Measurements from ENCODE around the gene IL22. TPM values are rescaled to one million over a fixed set of nuclear protein-coding genes. Genes with fewer than 3 reads are reported as not detected.
"Not testable (repeated sequence)": the region's sequence is repeated elsewhere in the genome, so short reads cannot be mapped to it uniquely, and the experiment has no call there.

The IL22 gene
- total RNA-seq, 1 donor from 2014 or later = not detected

DNA sequence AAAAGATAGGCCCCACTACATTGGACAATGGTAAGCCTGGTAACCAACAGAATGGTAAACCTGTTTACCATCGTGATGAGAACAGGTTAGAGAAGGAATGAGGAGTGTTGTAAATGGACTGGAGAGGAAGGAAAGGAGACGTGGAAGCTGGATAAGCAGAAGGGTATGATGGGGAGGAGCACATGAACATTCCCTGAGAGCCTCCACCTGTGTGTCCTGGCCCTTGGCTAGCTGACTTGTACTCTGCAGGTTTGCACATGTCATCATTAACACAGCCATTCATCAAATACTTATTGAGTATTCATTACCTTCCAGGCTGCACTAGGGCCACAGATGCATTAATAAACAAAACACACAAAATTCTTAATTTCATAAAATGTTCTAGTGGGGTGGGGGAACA, 23.4 kb downstream of the IL22 start:
- no peak for DNase-seq

DNA sequence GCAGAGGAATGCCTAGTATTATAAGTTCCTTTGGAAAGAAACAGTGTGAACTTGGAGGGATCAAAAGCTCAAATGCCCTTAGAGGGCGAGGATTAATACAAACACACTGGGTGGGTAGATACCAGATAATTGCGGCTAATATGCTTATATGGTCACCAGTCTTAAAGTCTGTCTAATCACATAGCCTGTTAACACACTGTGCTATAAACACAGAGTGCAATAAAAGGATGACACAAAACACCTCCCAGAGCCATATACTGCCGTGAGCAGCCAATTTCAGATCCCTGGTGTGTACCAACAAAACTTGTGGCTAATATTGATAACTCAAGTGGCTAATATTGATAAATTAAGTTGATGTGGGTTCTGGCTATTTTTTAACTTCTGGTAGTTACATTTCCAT, 26.0 kb downstream of the IL22 start:
- no peak for DNase-seq

DNA sequence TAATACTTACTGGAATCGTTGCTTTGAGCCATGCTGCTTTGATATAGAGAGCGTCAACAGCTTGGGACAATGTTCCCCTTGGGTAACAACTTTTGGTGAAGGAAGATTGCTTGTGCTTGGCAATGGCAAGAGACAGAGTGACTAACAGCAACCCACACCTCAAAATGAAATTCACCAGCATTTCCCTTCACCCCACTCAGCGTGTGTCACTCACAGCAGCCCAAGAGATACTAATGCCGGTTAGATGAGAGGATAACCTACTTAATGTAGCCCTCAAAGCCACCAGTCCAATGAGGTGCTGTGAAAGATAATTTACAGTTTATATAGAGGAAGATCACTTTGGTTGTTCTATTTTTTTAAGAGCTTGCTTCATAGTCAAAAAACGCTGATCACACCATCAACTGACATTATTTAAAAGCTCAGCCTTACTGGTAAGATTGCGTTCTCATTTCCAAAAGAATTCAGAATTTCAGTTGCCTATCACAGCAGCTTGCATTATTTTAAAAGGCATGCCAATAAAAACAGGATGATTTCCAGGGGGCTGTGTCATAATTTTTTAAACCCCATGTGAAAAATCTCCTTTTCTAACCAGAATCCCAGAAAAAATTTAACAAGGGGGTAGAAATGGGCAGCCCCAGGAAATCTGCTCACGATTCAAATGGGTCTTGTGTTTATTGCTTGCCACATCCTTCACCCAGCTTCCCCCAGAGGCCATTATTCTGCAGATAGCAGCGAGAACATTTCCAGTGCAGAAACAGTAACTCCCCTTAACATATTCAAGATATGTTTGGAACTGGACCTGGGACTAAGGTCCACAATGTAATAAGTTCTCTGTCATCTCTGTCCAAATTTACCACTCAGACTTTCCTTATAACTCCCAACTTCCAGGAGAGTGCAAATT, 27.6 kb downstream of the IL22 start, which contains the start of gene IL26:
IL26 (minus strand) TSS at position 235 of the 901 bp plus-strand sequence; CDS start at position 181, 54 bp downstream.
- no peak for DNase-seq

DNA sequence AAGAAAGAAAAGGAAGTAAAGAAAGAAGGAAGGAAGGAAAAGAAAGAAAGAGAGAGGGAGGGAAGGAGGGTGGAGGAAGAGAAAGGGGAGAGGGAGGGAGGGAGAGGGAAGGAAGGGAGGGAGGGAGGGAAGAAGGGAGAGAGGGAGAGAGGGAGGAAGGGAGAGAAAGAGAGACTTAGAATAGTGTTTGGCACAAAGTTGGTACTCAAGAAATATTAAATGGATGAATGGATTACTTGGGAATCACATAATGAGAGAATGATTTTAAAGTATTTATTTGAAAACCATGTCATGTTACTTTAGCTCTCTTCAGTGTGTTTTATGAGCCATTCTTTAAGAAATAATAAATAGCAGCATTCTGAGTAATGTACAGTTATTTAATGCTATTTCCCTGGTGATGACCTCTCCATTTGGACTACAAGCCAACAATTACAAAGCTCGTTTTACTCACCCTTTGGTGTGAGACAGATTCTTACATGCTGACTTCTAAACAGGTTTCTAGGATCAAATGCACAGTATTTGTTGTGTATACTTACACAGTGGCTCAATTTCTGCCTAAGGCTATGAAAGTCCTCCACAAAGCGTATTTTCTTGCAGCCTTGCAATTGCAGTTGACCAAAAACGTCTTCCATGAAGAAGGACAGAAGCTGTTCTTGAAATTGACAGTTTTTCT, 28.7 kb downstream of the IL22 start:
- no peak for DNase-seq

DNA sequence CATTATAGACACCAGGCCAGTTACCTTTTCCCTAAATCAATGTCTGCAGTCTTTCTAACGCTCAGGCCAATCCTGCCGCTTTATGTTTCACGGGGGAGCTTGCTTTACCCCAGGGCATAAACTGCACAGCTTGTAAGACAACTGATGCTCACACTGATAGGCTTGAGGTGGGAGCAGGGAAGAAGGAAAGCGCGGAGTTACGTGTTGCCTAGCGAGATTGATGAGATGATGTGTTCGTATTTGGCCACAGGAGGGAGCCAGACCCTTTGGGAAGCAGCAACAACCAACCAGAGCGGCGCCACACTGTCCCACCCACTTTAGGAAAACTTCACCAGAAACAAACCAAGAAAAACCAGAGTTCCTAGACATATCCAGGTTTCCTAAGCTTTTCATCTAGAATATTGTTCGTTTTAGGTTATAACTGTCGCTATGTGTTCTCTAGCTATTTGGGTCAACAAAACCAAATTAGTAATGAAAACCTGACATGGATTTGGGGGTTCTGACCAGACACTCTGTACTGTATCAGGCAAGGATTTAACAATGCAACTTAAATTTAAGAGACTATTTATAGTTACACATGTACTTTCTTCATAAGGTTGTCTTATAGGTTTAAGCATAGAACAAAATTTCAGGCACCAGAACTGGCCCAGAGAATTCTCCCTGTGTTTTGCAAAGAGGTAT, 30.2 kb downstream of the IL22 start:
- DNase-seq = peak; percentile 82

DNA sequence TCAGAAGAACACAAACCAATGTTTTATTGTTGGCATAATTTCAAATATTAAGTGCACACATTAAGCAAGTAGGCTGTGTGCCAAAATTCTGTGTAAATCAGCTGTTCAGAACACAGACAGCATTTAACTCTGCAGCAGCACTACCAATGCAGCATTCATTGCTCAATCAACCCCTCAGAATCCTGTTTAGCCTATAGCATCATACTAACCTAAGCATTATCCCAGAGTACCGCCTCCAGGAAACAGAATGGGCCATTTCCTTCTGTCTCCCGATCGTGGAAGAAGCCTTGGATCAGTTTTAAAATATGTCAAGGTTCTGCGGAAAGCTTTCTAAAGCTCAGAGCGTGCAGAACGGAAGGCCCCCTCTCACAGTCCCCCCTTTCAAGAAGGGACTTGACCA, 31.1 kb downstream of the IL22 start:
- no peak for DNase-seq

DNA sequence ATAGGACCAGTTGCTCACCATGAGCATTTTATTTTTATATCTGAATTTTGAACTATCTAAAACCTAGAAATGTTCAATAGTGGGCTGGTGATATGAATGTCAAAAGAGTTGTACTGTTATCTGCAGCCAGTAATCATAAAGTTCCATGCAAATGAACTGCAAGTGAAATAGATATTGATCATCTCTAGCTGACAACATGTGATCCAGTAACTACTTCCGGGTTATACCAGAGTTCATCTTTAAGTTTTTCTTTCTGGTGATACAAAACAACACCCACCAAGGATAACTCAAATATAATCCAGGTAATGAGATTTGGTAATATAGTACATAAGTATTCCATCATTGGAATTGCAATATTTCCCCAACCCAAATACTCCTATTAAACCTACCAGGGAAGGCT, 31.9 kb downstream of the IL22 start:
- DNase-seq = no peak

DNA sequence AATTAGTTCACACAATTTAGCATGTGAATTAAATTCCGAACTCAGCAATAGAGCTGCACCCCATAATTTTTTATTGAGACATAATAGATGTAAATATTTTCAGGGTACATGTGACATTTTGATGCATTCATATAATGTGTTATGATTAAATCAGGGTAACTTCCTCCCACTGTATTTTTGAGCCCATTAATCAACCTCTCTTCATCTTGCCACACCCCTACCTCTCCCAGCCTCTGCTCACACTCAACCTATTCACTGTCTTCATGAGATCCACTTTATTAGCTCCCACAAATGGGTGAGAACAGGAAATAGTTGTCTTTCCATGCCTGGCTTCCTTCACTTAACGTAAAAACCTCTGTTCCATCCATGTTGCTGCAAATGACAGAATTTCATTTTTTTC, 42.5 kb downstream of the IL22 start:
- no peak for DNase-seq

DNA sequence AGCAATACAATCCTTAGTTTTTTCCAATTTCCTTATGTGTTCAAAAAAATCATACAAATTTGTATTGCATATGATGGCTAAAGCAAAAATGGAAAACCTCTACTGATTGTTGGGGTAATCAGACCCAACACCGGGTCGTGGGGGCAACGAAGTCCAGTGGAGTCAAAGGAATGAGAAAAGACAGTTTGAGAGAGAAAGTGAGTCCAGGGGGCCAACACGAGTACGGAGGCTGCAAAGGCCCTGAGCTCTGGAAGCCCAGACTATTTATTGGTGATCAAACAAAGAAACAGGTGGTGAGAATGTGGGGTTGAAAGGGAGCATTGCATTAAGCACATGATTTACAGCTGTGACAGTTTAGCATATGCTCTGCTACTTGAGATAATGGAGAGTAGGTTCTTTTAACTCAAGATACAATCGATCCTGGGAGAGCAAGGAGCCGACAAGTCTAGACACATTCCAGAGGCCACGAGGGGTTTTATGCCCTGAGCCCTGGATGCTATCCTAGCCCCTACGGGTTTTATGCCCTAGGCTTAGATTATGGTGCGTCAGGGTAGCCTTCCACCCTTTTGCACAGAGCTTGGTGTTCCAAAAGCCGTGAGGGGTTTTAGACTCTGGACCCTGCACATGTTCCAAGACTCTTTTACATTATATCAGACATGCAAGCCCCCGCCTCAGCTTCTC, 44.2 kb downstream of the IL22 start:
- not testable (repeated sequence) for DNase-seq

DNA sequence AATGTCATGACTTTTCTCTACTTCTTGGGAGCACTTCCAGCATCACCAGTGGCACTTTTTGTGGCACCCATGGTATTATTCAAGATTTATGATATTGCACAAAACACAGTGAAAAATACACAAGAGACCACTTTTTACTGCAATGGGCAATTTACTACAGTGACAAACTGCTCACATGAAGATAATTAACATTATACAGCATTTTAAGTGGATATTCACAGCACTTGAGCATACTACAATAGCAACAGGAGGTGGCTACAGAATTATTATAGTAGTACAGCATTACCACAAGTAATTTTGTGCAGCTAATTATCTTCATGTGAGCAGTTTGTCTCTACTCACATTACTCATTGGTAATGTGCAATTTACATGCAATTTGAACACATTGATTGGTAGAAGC, 46.1 kb downstream of the IL22 start:
- DNase-seq = no peak

DNA sequence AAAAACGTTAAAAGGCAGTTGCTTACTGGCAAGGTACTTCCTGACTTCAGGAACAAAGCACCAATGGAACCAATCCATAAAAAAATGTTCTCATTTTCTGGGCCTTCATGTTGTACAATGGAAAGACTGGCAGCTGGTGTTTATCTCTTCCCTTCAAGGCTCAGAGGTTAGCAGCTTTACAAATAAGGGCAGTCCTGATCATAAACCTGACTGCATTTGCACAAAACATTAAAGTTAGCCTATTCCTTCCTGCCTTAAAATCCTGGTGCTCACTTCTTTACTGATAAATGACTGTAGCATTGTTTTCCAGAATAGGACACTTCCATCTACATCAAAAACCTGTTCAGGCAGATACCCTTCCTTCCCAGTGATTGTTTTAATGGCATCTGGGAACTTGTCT, 47.0 kb downstream of the IL22 start:
- DNase-seq = no peak

DNA sequence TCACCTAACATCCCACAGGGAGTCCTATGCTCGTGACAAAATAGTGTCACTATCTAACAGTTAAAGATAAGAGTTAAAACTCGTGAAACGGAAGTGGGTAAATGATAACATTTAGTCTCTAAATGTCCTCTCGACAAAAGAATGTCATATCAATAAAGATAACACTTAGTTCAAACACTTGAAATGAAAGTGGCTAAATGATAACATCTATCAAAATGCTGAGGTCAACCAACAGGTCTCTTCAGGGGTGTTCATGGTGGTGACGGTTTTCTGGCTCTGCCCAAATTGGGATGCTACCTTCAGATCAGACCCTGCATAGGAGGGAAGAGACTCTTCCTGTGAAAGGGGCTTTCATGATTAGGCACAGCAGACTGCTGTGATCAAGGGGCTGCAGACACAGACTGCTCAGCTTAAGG, 49.9 kb downstream of the IL22 start:
- DNase-seq = no peak

DNA sequence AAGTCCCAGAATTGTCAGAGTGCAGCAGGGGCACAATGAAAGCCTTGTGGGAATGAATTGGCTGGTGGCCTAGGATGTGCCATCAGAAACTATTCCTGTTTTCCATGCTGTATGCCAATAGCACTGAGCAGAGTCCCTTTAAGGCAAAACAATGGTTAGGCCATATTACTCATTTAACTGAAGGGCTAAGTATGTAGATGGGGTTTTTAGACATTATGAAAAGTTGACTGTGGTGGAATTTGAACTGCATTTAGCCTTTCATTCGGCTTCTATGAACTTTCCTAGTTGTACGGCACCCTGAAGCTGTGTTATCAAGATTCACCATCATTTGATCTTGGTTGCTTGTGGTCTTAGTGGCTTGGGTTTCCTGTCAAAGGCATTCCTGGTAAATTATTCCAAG, 52.5 kb downstream of the IL22 start:
- DNase-seq = no peak

DNA sequence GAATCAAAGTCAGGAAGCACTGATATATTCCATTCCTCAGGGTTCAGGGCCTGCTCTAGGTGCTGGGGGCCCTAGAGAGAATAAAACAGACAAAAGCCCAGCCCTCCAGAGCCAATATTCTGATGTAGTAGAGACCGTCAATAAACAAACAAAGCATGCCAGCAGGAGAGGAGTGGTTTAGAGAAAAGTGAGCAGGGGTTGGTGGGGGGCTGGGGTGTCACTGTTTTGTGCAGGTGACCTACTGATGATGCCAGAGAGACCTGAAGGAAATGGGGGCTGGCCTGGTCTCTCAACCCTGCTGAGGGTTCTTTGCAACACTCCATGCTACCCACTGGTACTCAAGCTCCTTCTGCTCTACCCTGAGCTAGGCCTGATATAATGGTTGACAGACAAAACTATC, 54.3 kb downstream of the IL22 start:
- no peak for DNase-seq

DNA sequence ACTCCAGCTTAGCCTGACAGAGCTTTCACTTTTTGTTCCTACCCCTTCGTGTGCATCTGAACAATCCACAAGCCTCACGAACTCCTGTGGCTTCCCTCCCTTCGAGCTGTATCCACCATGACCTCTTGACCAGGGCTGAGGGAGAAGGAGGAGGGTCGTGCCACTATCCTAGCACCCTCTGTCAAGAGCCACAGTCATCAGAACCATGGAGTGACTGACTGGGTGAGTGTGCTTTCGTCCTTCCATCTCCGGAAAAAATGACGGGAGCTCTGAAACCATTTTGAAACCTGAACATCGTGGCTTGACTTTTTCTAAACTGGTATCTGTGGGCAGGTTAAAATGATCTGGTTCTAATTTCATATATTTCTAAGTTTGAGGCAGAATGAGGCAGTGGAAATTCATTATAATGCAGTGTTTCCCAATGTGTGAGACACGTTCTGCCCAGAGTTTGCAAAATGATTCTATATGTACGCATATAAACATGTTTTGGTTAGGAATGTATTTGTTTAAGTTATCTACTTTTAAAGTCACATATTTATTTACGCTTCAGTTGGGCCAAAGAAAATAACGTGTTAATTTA, 54.8 kb downstream of the IL22 start:
- no peak for DNase-seq

Other genes with a start within 250 kb of the IL22 start
- 0.20 TPM for gene IFNG, start 93.9 kb downstream of the IL22 start, total RNA-seq
- gene IL26, start 27.8 kb downstream of the IL22 start, total RNA-seq = not detected
- gene MDM1, start 78.8 kb upstream of the IL22 start, total RNA-seq = 15.5 TPM

Measured in skin of body (tissue), 2 donors.